H9 (cell line): Measurements from ENCODE around the gene C5orf22. TPM values are rescaled to one million over a fixed set of nuclear protein-coding genes. Genes with fewer than 3 reads are reported as not detected.

Experiments used
- DNase-seq: peaks from one replicate; pipeline ENCODE4 v3.0.0-alpha.2; 2017
- H2AFZ ChIP-seq: one replicate; pipeline ENCODE4 v1.6.1; 2013; ENCODE audit warnings: mild to moderate bottlenecking, low read length, control low read depth, moderate library complexity
- H2AK5ac ChIP-seq: 2 replicates; pipeline ENCODE4 v1.6.1; 2013; ENCODE audit warnings: low read length, control low read depth, mixed read lengths; ENCODE audit not compliant: insufficient read length
- H2BK120ac ChIP-seq: one replicate; pipeline ENCODE4 v1.6.1; 2013; ENCODE audit warnings: low read depth, mild to moderate bottlenecking, low read length, control low read depth, inconsistent platforms; ENCODE audit not compliant: poor library complexity, severe bottlenecking
- H2BK12ac ChIP-seq: 2 replicates; pipeline ENCODE4 v1.6.1; 2013; ENCODE audit warnings: low read length, control low read depth, mixed read lengths, low read depth; ENCODE audit not compliant: insufficient read length
- H2BK15ac ChIP-seq: 2 replicates; pipeline ENCODE4 v1.6.1; 2013; ENCODE audit warnings: low read depth, low read length, control low read depth
- H2BK20ac ChIP-seq: one replicate; pipeline ENCODE4 v1.6.1; 2013; ENCODE audit warnings: low read depth, mild to moderate bottlenecking, low read length, control low read depth, inconsistent platforms; ENCODE audit not compliant: poor library complexity, severe bottlenecking
- H2BK5ac ChIP-seq: 2 replicates; pipeline ENCODE4 v1.6.1; 2013; ENCODE audit warnings: low read length, control low read depth, mixed read lengths; ENCODE audit not compliant: insufficient read length
- H3K14ac ChIP-seq: 2 replicates; pipeline ENCODE4 v1.6.1; 2013; ENCODE audit warnings: low read length, control low read depth; ENCODE audit not compliant: insufficient read depth
- H3K18ac ChIP-seq: 2 replicates; pipeline ENCODE4 v1.6.1; 2013; ENCODE audit warnings: low read depth, mild to moderate bottlenecking, mixed read lengths, low read length, control low read depth; ENCODE audit not compliant: insufficient read length
- H3K23ac ChIP-seq: 2 replicates; pipeline ENCODE4 v1.6.1; 2013; ENCODE audit warnings: low read length, control low read depth, mixed read lengths, low read depth; ENCODE audit not compliant: insufficient read length
- H3K23me2 ChIP-seq: 2 replicates; pipeline ENCODE4 v1.6.1; 2013; ENCODE audit warnings: low read depth, mild to moderate bottlenecking, mixed read lengths, low read length, control low read depth; ENCODE audit not compliant: insufficient read length, poor library complexity, severe bottlenecking
- H3K27ac ChIP-seq: 2 replicates; pipeline ENCODE4 v1.5.1; 2013; ENCODE audit warnings: low read length, control low read depth, mixed read lengths, low read depth; ENCODE audit not compliant: insufficient read length
- H3K27me3 ChIP-seq: 2 replicates; pipeline ENCODE4 v1.6.1; 2013; ENCODE audit warnings: low read length, control low read depth, inconsistent platforms; ENCODE audit not compliant: insufficient read depth
- H3K4ac ChIP-seq: 2 replicates; pipeline ENCODE4 v1.6.1; 2013; ENCODE audit warnings: low read depth, mild to moderate bottlenecking, control low read depth, inconsistent platforms, low read length, moderate library complexity
- H3K4me1 ChIP-seq: 2 replicates; pipeline ENCODE4 v1.6.1; 2013; ENCODE audit warnings: low read length, control low read depth, inconsistent platforms; ENCODE audit not compliant: insufficient read depth
- H3K4me2 ChIP-seq: 2 replicates; pipeline ENCODE4 v1.6.1; 2013; ENCODE audit warnings: low read length, control low read depth, mixed read lengths; ENCODE audit not compliant: insufficient read length, insufficient read depth
- H3K56ac ChIP-seq: 2 replicates; pipeline ENCODE4 v1.6.1; 2013; ENCODE audit warnings: low read depth, mild to moderate bottlenecking, mixed read lengths, low read length, control low read depth; ENCODE audit not compliant: insufficient read length
- H3K79me1 ChIP-seq: 2 replicates; pipeline ENCODE4 v1.6.1; 2013; ENCODE audit warnings: low read depth, mild to moderate bottlenecking, moderate library complexity, low read length, control low read depth, inconsistent platforms; ENCODE audit not compliant: insufficient read depth, poor library complexity, severe bottlenecking
- H3K79me2 ChIP-seq: 2 replicates; pipeline ENCODE4 v1.6.1; 2013; ENCODE audit warnings: low read length, control low read depth, inconsistent platforms; ENCODE audit not compliant: insufficient read depth
- H3K9ac ChIP-seq: 2 replicates; pipeline ENCODE4 v1.6.1; 2013; ENCODE audit warnings: low read length, control low read depth, mixed read lengths; ENCODE audit not compliant: insufficient read length; ENCODE audit errors: extremely low read depth
- H3K9me3 ChIP-seq: one replicate; pipeline ENCODE4 v1.6.1; 2013; ENCODE audit warnings: low read depth, low read length, inconsistent platforms; ENCODE audit not compliant: control insufficient read depth
- H3T11ph ChIP-seq: one replicate; pipeline ENCODE4 v1.6.1; 2013; ENCODE audit warnings: mild to moderate bottlenecking, low read length, control low read depth, inconsistent platforms
- H4K20me1 ChIP-seq: one replicate; pipeline ENCODE4 v1.6.1; 2013; ENCODE audit not compliant: control insufficient read depth, insufficient read length, insufficient read depth
- H4K5ac ChIP-seq: 2 replicates; pipeline ENCODE4 v1.6.1; 2013; ENCODE audit warnings: low read depth, mild to moderate bottlenecking, mixed read lengths, low read length, control low read depth; ENCODE audit not compliant: insufficient read length
- H4K8ac ChIP-seq: replicated peaks from 2 replicates; pipeline ENCODE4 v1.6.1; 2013; ENCODE audit warnings: low read length, control low read depth, mixed read lengths, low read depth; ENCODE audit not compliant: insufficient read length
- H4K91ac ChIP-seq: 2 replicates; pipeline ENCODE4 v1.6.1; 2013; ENCODE audit warnings: low read depth, mild to moderate bottlenecking, moderate library complexity, mixed read lengths, low read length, control low read depth; ENCODE audit not compliant: insufficient read length
- H3K27ac Mint-ChIP-seq, 3 experiments: 2 replicates in 2 of 3; 3 replicates in 1 of 3; pipeline ENCODE4 v1.8.0; 2020 to 2021; ENCODE audit warnings: mixed read lengths in 3 of 3, mild to moderate bottlenecking in 1 of 3, moderate library complexity in 1 of 3
- H3K27me3 Mint-ChIP-seq: 2 replicates; pipeline ENCODE4 v1.8.0; 2021; ENCODE audit warnings: low read depth, mild to moderate bottlenecking, moderate library complexity, mixed read lengths
- H3K36me3 Mint-ChIP-seq, 3 experiments: 2 replicates in 2 of 3; 3 replicates in 1 of 3; pipeline ENCODE4 v1.8.0; 2020 to 2021; ENCODE audit warnings: low read depth in 3 of 3, mixed read lengths in 3 of 3; ENCODE audit not compliant: insufficient read depth in 1 of 3
- H3K4me1 Mint-ChIP-seq, 2 experiments: 2 replicates each; pipeline ENCODE4 v1.8.0; 2020; ENCODE audit warnings: mixed read lengths in 2 of 2
- H3K4me3 Mint-ChIP-seq, 2 experiments: 2 replicates in 1 of 2; 3 replicates in 1 of 2; pipeline ENCODE4 v1.8.0; 2020 to 2021; ENCODE audit warnings: mild to moderate bottlenecking in 2 of 2, mixed read lengths in 2 of 2, moderate library complexity in 1 of 2
- H3K9me3 Mint-ChIP-seq, 2 experiments: 2 replicates in 1 of 2; 3 replicates in 1 of 2; pipeline ENCODE4 v1.8.0; 2020; ENCODE audit warnings: mild to moderate bottlenecking in 2 of 2, mixed read lengths in 2 of 2, moderate library complexity in 1 of 2
- CTCF ChIP-seq: fragments of 200-600 bp; sonication (generic); conservative IDR thresholded peaks from 3 replicates; pipeline ENCODE4 v1.8.0; 2021; ENCODE audit warnings: antibody characterized with exemption, mild to moderate bottlenecking
- total RNA-seq: library from RNA; stranded (reverse); gene quantifications from 2 replicates; pipeline ENCODE4 v1.2.1, GENCODE V29; 2021

The C5orf22 gene
- total RNA-seq, 1 experiment from 2014 or later = 34.0 TPM

GRCh38 chr5:31537349-31537748 is 5.2 kb downstream of the C5orf22 start:
- Mint-ChIP-seq H3K36me3 (peaks cover 25 to 68% (median 58%) of the 10 kb centered on the region in 3 experiments; a peak in 6 of 7 replicates), H3K27ac (no peak overlapping the region), H3K4me3 (no peak overlapping the region), H3K27me3 (no peaks in the 10 kb centered on the region), H3K4me1 (peaks cover 5 to 12% of the 10 kb centered on the region in 2 experiments), H3K9me3 (no peaks in the 10 kb centered on the region)
- Histone ChIP-seq H3K14ac (no peak overlapping the region), H3K18ac (no peak overlapping the region), H3K56ac (no peak overlapping the region), H2BK15ac (no peak overlapping the region), H4K91ac (no peak overlapping the region), H3K4me2 (no peak overlapping the region), H3K23me2 (peaks cover 2% of the 10 kb centered on the region), H3K9ac (no peak overlapping the region), H4K20me1 (no peaks in the 10 kb centered on the region), H3K79me2 (peaks cover 1% of the 10 kb centered on the region; the same call in 1 of the 2 replicates), H3T11ph (no peak overlapping the region), H3K4me1 (no peaks in the 10 kb centered on the region), H3K4ac (no peak overlapping the region), H2AFZ (no peak overlapping the region), H3K27me3 (no peaks in the 10 kb centered on the region), H3K27ac (no peak overlapping the region), H2BK12ac (no peak overlapping the region), H3K79me1 (peaks cover 2% of the 10 kb centered on the region), H2BK5ac (no peak overlapping the region), H3K23ac (no peak overlapping the region), H3K9me3 (no peaks in the 10 kb centered on the region), H2BK120ac (no peak overlapping the region), H2BK20ac (no peak overlapping the region), H2AK5ac (no peak overlapping the region), H4K8ac (no peak overlapping the region), H4K5ac (no peak overlapping the region)
- TF ChIP-seq CTCF = no peak
- no peak for DNase-seq
